ENCODE data around the gene PDIA4. TPM values are rescaled to one million over a fixed set of nuclear protein-coding genes. Genes with fewer than 3 reads are reported as not detected.
A peak's percentile ranks its signal among the peaks of the same experiment; 100 is the strongest.

PDIA4 gene
- total and polyA plus RNA-seq, 2 experiments from 2014 or later: 371 to 413 TPM

DNA sequence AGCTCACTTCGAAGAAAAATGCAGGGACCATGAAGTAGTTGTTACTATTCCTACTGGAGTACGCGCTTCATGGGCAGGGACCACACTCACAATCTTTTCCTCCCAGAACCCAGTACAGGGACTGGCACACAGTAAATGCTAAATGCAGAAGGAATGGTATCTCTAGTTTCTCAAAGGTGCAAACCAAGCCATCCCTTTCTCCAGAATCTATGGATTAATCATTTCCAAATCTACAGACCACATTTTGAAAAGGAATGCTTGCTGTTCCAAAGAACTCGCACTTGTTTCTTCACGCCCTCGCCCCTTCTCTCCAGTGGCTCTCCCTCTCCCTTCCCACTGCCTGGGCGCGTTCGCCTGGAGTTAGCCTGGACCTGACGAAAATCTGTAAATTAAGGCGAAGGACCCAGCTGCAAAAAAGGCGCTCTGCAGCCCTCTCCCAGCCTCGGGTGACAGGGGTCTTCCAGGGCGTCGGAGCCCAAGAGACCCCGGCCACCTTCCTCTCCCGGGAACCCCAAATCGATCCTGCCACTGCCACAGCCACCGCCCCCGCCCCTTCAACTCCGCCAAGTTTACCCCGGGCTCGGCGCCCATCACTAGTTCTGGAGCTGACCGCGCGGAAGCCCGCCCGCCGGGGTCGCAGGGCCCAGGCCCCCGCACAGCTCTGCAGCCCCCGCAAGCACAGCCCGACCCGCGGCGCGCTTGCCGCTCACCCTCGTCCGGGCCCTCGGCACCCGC lies 527 bp downstream of the PDIA4 start:
- no peaks in the 10 kb centered on the region for H3K36me3 ChIP-seq (replicated peaks; ENCODE audit: insufficient read depth, low read depth)
- peak overlapping the region; percentile 61 for H2AFZ ChIP-seq
- no peaks in the 10 kb centered on the region for H3K27me3 ChIP-seq
- DNase-seq (ENCODE audit: low spot score): peak; percentile 35
- peaks cover 14% of the 10 kb centered on the region for H3K4me1 ChIP-seq (ENCODE audit: insufficient read depth)
- 2% methylated on average over 31 of the region's 43 CpGs for WGBS (ENCODE audit: low lambda C conversion rate, missing lambda C conversion rate)
- peak overlapping the region; percentile 84 for H3K27ac ChIP-seq
- no peak for TF ChIP-seq EZH2phosphoT487 (IDR thresholded peaks at IDR 0.05; ENCODE audit: low read depth, severe bottlenecking, unreplicated experiment)
- TF ChIP-seq CTCF (IDR thresholded peaks at IDR 0.05; ENCODE audit: poor library complexity): no peak
- TF ChIP-seq EZH2 (IDR thresholded peaks at IDR 0.05; ENCODE audit: borderline replicate concordance): no peak
- peaks cover 23% of the 10 kb centered on the region for H4K20me1 ChIP-seq (ENCODE audit: insufficient read depth, poor library complexity, severe bottlenecking)
- H3K79me2 ChIP-seq: peaks cover 51% of the 10 kb centered on the region
- H3K4me3 ChIP-seq: peak overlapping the region; percentile 47
- H3K9me2 ChIP-seq (replicated peaks; ENCODE audit: insufficient read depth): no peaks in the 10 kb centered on the region
- no peaks in the 10 kb centered on the region for H3K9me3 ChIP-seq (ENCODE audit: low read depth)
- H3K4me2 ChIP-seq: peak overlapping the region; percentile 86

DNA sequence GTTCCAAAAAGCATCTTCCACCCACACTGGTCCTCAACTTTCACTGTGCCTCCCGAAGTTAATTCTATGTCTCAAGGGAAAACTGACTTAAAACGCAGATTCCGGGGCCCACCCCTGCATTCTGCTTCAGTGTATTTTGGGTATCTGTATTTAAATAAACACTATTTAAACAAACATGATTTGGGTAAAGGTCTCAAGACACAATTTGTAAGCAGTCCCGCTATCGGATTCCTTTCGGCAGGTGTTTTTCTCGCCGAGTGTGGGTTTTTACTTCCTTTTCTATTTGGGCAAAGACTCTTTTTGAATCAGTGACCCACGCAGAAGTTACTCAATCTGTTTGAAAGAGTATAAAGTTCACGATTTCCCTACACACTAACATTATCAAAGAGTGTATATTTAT lies 1.2 kb downstream of the PDIA4 start:
- Histone ChIP-seq H4K20me1 (ENCODE audit: insufficient read depth, poor library complexity, severe bottlenecking) (peaks cover 28% of the 10 kb centered on the region), H3K27me3 (no peaks in the 10 kb centered on the region), H3K79me2 (peaks cover 58% of the 10 kb centered on the region), H3K9me2 (replicated peaks; ENCODE audit: insufficient read depth) (no peaks in the 10 kb centered on the region), H3K36me3 (replicated peaks; ENCODE audit: insufficient read depth, low read depth) (no peaks in the 10 kb centered on the region), H3K4me2 (peak overlapping the region; percentile 86), H2AFZ (peak overlapping the region; percentile 61), H3K27ac (peak overlapping the region; percentile 84), H3K4me1 (ENCODE audit: insufficient read depth) (peaks cover 14% of the 10 kb centered on the region), H3K4me3 (peak overlapping the region; percentile 47), H3K9me3 (ENCODE audit: low read depth) (no peaks in the 10 kb centered on the region)
- 36% methylated on average over 10 of the region's 10 CpGs for WGBS (ENCODE audit: low lambda C conversion rate, missing lambda C conversion rate)
- no peak for TF ChIP-seq EZH2 (IDR thresholded peaks at IDR 0.05; ENCODE audit: borderline replicate concordance)
- no peak for DNase-seq (ENCODE audit: low spot score)

GRCh38 chr7:149023662-149024061 lies 4.6 kb downstream of the PDIA4 start:
- peaks cover 14% of the 10 kb centered on the region for H3K4me1 ChIP-seq (ENCODE audit: insufficient read depth)
- peaks cover 80% of the 10 kb centered on the region for H3K79me2 ChIP-seq
- TF ChIP-seq EZH2 (IDR thresholded peaks at IDR 0.05; ENCODE audit: borderline replicate concordance) (no peak), EZH2phosphoT487 (IDR thresholded peaks at IDR 0.05; ENCODE audit: low read depth, severe bottlenecking, unreplicated experiment) (no peak), CTCF (IDR thresholded peaks at IDR 0.05; ENCODE audit: poor library complexity) (no peak)
- no peak overlapping the region for H3K4me2 ChIP-seq
- H3K27ac ChIP-seq: no peak overlapping the region
- peaks cover 32% of the 10 kb centered on the region for H4K20me1 ChIP-seq (ENCODE audit: insufficient read depth, poor library complexity, severe bottlenecking)
- H2AFZ ChIP-seq: no peak overlapping the region
- no peaks in the 10 kb centered on the region for H3K27me3 ChIP-seq
- no peaks in the 10 kb centered on the region for H3K9me2 ChIP-seq (replicated peaks; ENCODE audit: insufficient read depth)
- 87% methylated on average over 7 of the region's 7 CpGs for WGBS (ENCODE audit: low lambda C conversion rate, missing lambda C conversion rate)
- no peak overlapping the region for H3K4me3 ChIP-seq
- no peak for DNase-seq (ENCODE audit: low spot score)
- no peaks in the 10 kb centered on the region for H3K9me3 ChIP-seq (ENCODE audit: low read depth)
- H3K36me3 ChIP-seq (replicated peaks; ENCODE audit: insufficient read depth, low read depth): no peaks in the 10 kb centered on the region

DNA sequence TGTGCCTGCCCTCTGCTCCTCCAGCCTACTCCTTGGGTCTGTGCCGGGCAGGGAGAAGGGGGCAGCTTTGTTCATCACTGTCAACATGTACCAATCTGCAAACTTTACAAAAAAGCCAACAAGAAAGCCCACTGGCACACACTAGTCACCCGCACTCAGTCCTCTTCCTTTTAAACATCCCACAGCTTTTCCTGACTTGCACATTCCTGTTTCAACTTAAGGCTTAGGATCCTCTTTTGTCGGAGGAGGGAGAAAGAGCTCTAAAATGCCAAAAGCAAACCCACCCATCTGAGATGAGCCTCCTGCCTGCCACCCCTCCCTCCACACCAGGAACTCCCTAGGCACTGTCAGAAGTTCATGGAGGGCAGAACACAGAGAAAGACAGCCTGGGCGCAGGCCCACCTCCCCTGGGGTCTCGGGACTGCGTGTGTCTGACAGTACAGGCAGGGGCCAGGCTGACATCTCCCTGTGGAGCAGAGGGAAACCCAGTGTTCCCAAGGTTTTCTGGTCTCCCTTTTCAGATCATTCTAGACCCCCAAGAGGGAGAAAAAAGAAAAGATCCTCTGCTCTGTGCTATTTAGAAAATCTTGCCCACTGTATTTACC lies 5.4 kb downstream of the PDIA4 start:
- Histone ChIP-seq H3K27me3 (no peaks in the 10 kb centered on the region), H3K9me3 (ENCODE audit: low read depth) (no peaks in the 10 kb centered on the region), H3K4me1 (ENCODE audit: insufficient read depth) (peaks cover 14% of the 10 kb centered on the region), H4K20me1 (ENCODE audit: insufficient read depth, poor library complexity, severe bottlenecking) (peaks cover 32% of the 10 kb centered on the region), H2AFZ (no peak overlapping the region), H3K4me3 (no peak overlapping the region), H3K9me2 (replicated peaks; ENCODE audit: insufficient read depth) (no peaks in the 10 kb centered on the region), H3K79me2 (peaks cover 80% of the 10 kb centered on the region), H3K36me3 (replicated peaks; ENCODE audit: insufficient read depth, low read depth) (no peaks in the 10 kb centered on the region), H3K4me2 (no peak overlapping the region), H3K27ac (no peak overlapping the region)
- TF ChIP-seq EZH2phosphoT487 (IDR thresholded peaks at IDR 0.05; ENCODE audit: low read depth, severe bottlenecking, unreplicated experiment): no peak
- no peak for TF ChIP-seq EZH2 (IDR thresholded peaks at IDR 0.05; ENCODE audit: borderline replicate concordance)
- TF ChIP-seq CTCF (IDR thresholded peaks at IDR 0.05; ENCODE audit: poor library complexity): no peak
- no peak for DNase-seq (ENCODE audit: low spot score)
- 88% methylated on average over 6 of the region's 6 CpGs for WGBS (ENCODE audit: low lambda C conversion rate, missing lambda C conversion rate)
